ENCODE results near the gene HTR3D.

HTR3D gene

GRCh38 chr3:184073621-184074020 is 42.1 kb downstream of the HTR3D start:
- DNase-seq: no peak

GRCh38 chr3:184075901-184076300 is 44.4 kb downstream of the HTR3D start:
- no peak for DNase-seq

GRCh38 chr3:184077881-184078280 is 46.3 kb downstream of the HTR3D start:
- DNase-seq: no peak

GRCh38 chr3:184078851-184079250 is 47.3 kb downstream of the HTR3D start:
- no peak for DNase-seq

- DNase-seq: no peak
Observed at GRCh38 chr3:184081116-184081830, 49.7 kb downstream of the HTR3D start.

- DNase-seq: no peak
Observed at GRCh38 chr3:184082034-184082433, 50.5 kb downstream of the HTR3D start.

- DNase-seq: no peak
Observed at GRCh38 chr3:184082465-184082864, 50.9 kb downstream of the HTR3D start.

- DNase-seq: no peak
Observed at GRCh38 chr3:184085389-184085852, 53.9 kb downstream of the HTR3D start.

Data from CD4-positive, alpha-beta T cell treated with Interleukin-21 for 1 hour (primary cell).